ENCODE data around the gene TPP2.

GRCh38 chr13:102694937-102695336, 98.2 kb downstream of the TPP2 start, which contains the start of gene METTL21C:
- no peak for TF ChIP-seq CTCF (conservative IDR thresholded peaks at IDR 0.05; ENCODE audit: low read length)
- TF ChIP-seq EZH2phosphoT487 (IDR thresholded peaks at IDR 0.05; ENCODE audit: borderline replicate concordance, low read depth, low read length), result no peak
